HL-60 (cell line): ENCODE data around the gene WDR1.

Source experiments
- GABPA ChIP-seq: IDR thresholded peaks from 2 replicates; pipeline ENCODE4 v1.6.1; 2012; ENCODE audit warnings: low read depth
- POLR2AphosphoS5 ChIP-seq: IDR thresholded peaks from 2 replicates; pipeline ENCODE4 v1.6.1; 2012; ENCODE audit warnings: low read depth
- TF ChIP-seq, protein P1 (sequence below): IDR thresholded peaks from one replicate; pipeline ENCODE4 v1.5.1; 2011; ENCODE audit warnings: low read length, control low read depth, inconsistent platforms; ENCODE audit not compliant: insufficient read depth
- TF ChIP-seq, protein P2 (sequence below): IDR thresholded peaks from 2 replicates; pipeline ENCODE4 v1.6.1; 2012; ENCODE audit warnings: low read depth; ENCODE audit not compliant: insufficient replicate concordance

DNA sequence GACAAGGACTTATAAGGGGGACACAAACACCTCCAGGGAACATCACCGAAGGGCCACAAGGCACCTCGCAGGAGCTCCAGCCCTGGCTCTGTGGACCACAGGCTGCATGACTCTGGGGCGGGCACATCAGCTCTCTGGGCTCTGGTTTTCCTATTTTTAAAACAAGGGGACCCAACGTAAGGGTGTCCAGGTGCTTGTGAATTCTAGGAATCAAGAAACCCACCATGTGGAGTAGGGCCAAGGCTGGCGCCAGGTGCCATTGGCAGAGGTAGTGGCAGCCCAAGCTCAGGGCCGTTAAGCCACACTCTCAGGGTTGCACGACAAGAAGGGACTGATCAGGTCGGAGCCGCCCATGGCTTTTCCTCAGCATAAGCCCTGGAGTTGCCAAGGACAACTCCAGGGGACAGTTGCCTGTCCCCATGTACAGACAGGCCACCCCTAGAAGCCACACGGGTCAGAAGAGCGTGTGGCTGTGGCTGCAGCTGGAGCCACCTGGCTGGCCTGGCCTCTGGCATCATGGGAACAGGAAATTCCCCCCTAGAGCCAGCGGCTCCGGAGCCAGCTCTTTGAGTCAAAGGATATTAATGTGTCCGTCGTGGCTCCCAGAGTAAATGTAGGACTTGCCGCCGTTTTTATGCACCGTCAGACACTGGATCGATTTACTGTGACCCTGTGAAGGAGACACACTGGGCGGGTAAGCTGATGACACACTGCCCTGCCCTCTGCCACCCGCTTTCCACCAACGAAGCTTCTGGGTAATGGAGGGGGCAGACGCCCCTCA is 32.5 kb downstream of the WDR1 start:
- TF ChIP-seq, protein P1, sequence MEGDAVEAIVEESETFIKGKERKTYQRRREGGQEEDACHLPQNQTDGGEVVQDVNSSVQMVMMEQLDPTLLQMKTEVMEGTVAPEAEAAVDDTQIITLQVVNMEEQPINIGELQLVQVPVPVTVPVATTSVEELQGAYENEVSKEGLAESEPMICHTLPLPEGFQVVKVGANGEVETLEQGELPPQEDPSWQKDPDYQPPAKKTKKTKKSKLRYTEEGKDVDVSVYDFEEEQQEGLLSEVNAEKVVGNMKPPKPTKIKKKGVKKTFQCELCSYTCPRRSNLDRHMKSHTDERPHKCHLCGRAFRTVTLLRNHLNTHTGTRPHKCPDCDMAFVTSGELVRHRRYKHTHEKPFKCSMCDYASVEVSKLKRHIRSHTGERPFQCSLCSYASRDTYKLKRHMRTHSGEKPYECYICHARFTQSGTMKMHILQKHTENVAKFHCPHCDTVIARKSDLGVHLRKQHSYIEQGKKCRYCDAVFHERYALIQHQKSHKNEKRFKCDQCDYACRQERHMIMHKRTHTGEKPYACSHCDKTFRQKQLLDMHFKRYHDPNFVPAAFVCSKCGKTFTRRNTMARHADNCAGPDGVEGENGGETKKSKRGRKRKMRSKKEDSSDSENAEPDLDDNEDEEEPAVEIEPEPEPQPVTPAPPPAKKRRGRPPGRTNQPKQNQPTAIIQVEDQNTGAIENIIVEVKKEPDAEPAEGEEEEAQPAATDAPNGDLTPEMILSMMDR = no peak
- TF ChIP-seq GABPA = no peak
- TF ChIP-seq, protein P2, sequence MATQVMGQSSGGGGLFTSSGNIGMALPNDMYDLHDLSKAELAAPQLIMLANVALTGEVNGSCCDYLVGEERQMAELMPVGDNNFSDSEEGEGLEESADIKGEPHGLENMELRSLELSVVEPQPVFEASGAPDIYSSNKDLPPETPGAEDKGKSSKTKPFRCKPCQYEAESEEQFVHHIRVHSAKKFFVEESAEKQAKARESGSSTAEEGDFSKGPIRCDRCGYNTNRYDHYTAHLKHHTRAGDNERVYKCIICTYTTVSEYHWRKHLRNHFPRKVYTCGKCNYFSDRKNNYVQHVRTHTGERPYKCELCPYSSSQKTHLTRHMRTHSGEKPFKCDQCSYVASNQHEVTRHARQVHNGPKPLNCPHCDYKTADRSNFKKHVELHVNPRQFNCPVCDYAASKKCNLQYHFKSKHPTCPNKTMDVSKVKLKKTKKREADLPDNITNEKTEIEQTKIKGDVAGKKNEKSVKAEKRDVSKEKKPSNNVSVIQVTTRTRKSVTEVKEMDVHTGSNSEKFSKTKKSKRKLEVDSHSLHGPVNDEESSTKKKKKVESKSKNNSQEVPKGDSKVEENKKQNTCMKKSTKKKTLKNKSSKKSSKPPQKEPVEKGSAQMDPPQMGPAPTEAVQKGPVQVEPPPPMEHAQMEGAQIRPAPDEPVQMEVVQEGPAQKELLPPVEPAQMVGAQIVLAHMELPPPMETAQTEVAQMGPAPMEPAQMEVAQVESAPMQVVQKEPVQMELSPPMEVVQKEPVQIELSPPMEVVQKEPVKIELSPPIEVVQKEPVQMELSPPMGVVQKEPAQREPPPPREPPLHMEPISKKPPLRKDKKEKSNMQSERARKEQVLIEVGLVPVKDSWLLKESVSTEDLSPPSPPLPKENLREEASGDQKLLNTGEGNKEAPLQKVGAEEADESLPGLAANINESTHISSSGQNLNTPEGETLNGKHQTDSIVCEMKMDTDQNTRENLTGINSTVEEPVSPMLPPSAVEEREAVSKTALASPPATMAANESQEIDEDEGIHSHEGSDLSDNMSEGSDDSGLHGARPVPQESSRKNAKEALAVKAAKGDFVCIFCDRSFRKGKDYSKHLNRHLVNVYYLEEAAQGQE = no peak
- TF ChIP-seq POLR2AphosphoS5 = no peak
